T47D (cell line): ENCODE results near the gene TGFBR3L.

Experiments used
- DNase-seq, 2 experiments: peaks; one replicate each; pipeline versions ENCODE4 v3.0.0 to v3.0.0-alpha.2; 2011 to 2012; ENCODE audit warnings: low read depth in 1 of 2, low spot score in 1 of 2
- JUND ChIP-seq: IDR thresholded peaks from 2 replicates; pipeline ENCODE4 v1.6.1; 2012; ENCODE audit warnings: low read depth
- in situ Hi-C: cut with HindIII; loops from 2 replicates; pipeline ENCODE4 v1.10.0; 2016; ENCODE audit warnings: low sequenced_read_pairs, low pct_unique_long_range_greater_than_20kb

Gene TGFBR3L

GRCh38 chr19:7902796-7903243 is 11.8 kb upstream of the TGFBR3L start:
- peak in 1 of 2 experiments; percentile 50 for DNase-seq
- in situ Hi-C loops = no loop called here
- no peak for TF ChIP-seq JUND

DNA sequence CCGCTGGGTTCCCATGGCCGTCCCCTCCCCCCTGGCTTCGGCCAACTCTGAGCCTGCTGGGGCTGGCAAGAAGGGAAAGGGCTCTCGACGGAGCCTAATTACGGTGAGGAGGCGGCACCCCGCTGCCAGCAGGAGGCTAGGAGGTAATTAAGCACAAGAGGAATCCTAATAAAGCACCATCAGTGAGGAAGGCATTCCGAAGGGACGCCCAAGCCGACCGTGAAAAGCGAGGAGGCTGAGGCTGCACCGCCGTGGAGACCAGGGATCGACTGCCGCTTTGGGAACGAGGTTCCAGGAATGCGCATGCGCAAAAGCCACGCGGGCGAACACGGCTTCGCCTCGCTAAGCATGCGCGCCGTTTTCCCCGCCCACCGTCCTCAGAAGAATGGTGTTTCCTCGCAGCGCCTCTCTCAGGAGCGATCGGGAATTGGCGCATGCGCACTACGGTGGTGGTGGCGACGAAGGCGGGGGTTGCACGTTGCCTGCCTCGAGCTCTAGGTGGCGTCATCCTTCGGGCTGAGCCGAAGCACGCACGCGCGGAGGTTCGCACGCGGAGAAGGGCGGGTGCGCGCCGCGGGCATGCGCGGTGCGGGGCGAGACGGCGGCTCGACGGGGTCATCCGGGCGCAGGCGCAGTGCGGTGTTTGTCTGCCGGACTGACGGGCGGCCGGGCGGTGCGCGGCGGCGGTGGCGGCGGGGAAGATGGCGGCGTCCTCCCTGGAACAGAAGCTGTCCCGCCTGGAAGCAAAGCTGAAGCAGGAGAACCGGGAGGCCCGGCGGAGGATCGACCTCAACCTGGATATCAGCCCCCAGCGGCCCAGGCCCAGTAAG is 11.2 kb upstream of the TGFBR3L start, which contains the start of gene MAP2K7:
MAP2K7 (plus strand) TSS at position 634 of the 830 bp plus-strand sequence; CDS start at position 702, 68 bp downstream.
- peak; percentile 90 to 98 for DNase-seq
- in situ Hi-C loops = no loop called here
- TF ChIP-seq JUND = no peak

- DNase-seq = peak; percentile 23 to 40
- no peak for TF ChIP-seq JUND
- in situ Hi-C loops = no loop called here
These were observed 10.3 kb upstream of the TGFBR3L start for GRCh38 chr19:7904074-7905020.

GRCh38 chr19:7905268-7905667 is 9.4 kb upstream of the TGFBR3L start:
- TF ChIP-seq JUND = no peak
- no peak for DNase-seq
- in situ Hi-C loops = no loop called here

- no peak for DNase-seq
- TF ChIP-seq JUND = no peak
- in situ Hi-C loops = no loop called here
These were observed 8.8 kb upstream of the TGFBR3L start for GRCh38 chr19:7905859-7906258.

GRCh38 chr19:7907122-7907521 is 7.5 kb upstream of the TGFBR3L start:
- no peak for TF ChIP-seq JUND
- in situ Hi-C loops = no loop called here
- no peak for DNase-seq

DNA sequence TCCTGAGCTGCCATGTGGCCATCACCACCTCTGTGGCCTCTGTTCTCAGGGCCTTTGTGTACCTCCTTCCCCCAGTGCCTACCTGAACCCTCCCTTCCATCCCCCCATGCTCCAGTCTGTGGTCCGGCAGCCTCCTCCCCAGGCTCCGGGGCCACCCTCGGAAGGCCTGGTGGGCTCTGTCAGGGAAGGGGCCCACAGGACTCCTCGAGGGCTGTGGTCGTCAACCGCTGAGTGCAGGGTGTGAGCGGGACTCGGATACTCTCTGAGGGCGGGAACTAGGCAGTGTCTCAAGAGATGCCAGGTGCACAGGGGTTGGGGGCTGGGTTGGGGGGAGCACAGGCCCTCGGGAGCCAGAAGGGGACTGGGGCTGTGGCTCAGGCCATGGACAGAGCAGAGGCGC is 7.1 kb upstream of the TGFBR3L start:
- in situ Hi-C loops = no loop called here
- no peak for DNase-seq
- no peak for TF ChIP-seq JUND

GRCh38 chr19:7908078-7908699 is 6.4 kb upstream of the TGFBR3L start:
- no peak for TF ChIP-seq JUND
- DNase-seq = no peak
- in situ Hi-C loops = no loop called here

DNA sequence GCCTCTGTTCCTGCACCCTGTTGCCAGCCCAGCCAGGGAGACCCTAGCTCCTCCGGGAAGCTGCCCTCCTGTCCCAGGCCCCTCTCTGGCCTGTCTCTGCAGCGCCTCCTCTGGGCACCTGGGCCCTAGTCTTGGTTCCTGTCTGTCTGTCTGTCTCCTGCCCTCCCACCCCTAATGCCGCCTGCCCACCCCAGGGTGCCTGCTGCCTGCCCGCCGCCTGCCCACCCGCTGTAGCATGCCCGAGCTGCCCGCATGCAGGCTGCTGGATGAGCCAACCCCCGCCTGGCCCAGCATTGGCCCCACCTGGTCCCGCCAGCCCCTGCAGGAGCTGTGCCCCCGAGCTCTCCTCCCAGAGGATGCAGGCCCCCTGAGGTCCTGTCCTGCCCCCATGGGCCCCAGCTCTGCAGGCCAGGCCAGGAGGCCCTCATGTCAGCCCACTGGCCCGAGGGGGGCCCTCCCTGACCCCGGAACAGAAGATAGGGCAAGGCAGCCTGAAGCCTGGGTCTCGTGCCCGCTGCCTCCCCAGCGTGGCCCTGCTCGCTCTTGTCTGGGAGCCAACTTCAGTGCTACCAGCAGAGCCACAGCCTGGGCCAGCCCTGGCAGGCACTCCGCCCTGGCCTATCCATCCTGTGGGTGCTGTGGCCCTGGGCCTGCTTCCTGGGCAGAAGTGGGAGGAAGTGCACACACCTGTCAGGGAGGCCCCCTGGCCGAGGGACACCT is 5.7 kb upstream of the TGFBR3L start:
- in situ Hi-C loops = no loop called here
- no peak for TF ChIP-seq JUND
- DNase-seq = no peak

GRCh38 chr19:7909471-7910067 is 5.1 kb upstream of the TGFBR3L start:
- no peak for TF ChIP-seq JUND
- no peak for DNase-seq
- in situ Hi-C loops = no loop called here

- TF ChIP-seq JUND = no peak
- DNase-seq = no peak
- in situ Hi-C loops = no loop called here
These were observed 4.1 kb upstream of the TGFBR3L start for GRCh38 chr19:7910321-7911161.
